Ecto neural progenitor cell (in vitro differentiated cells): ENCODE measurements around the gene PRKCB.
"Not testable (repeated sequence)": the region's sequence is repeated elsewhere in the genome, so short reads cannot be mapped to it uniquely, and the experiment has no call there.

Experiments used
- DNase-seq: peaks from one replicate; pipeline ENCODE4 v3.0.0-alpha.2; 2018; ENCODE audit warnings: low spot score

The PRKCB gene

DNA sequence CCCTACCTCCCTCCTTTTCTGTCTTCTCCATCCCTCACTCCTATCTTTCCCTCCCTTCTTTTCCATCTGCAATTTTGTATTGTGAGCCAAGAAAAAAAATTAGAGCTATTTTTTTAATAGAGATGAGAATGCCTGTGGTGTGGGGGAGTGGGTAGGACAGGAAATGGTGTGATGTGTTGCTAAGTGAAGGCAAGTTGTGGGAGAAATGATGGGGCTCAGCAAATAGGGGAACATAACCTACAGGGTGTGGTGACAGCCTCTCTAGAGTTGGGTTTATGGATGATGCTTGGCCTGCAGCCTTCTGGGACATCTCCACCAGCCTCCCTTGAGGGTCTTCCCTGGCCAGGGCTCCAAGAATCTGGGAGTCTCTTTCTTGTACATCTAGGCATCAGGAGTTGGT lies 257.3 kb downstream of the PRKCB start:
- no peak for DNase-seq

DNA sequence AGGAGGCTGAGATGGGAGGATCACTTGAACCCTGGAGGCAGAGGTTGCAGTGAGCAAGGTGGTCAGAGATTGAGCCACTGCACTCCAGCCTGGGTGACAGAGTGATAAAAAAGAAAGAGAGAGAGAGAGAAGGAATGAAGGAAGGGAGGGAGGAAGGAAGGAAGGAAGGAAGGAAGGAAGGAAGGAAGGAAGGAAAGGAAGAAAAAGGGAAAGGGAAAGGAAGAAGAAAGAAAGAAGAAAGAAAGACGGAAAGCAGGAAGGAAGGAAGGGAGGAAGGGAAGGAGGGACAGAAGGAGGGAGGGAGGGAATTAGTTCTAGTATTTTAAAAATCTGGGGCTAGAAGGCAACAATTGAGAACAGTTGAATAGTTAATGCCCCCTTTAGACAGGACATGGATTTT lies 258.9 kb downstream of the PRKCB start:
- DNase-seq = no peak

DNA sequence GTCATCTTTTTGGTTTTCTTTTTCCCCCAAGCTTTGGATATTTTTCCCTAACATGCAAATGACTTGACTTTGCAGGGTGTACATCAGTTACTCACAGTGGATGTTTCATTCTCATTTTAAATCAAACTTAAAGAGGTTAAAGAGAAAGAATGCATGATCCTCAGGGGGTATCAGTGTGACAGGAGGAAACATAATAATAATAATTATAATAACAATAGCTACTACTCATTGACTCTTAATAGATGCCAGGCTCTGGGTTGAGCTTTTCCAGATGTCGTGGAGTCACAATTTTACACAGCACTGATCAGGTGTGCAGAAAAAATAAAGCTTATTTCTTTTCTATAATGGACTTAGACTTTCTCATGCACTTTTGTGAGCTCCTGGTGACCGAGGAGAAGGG lies 263.1 kb downstream of the PRKCB start:
- no peak for DNase-seq

DNA sequence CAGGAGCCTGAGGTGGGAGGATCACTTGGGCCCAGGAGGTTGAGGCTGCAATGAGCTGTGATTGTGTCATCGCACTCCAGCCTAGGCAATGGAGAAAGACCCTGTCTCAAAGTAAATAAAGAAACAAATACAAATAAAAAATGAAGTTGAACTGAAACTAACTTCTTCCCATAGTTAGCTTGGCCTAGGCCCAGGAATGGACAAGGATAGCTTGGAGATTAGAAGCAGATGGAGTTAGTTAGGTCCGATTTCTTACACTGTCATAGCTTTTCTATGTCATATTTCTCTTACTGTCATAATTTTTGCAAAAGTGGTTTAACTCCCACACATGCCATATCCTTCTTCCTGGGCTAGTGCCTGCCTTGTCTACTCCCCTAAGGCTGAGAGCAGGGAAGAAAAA lies 265.6 kb downstream of the PRKCB start:
- DNase-seq = no peak

- no peak for DNase-seq
Observed at GRCh38 chr16:24102209-24102660, 266.5 kb downstream of the PRKCB start.

GRCh38 chr16:24105471-24105870 lies 269.7 kb downstream of the PRKCB start:
- DNase-seq = not testable (repeated sequence)

GRCh38 chr16:24108090-24108489 lies 272.3 kb downstream of the PRKCB start:
- DNase-seq = not testable (repeated sequence)

GRCh38 chr16:24111724-24112302 lies 276.0 kb downstream of the PRKCB start:
- DNase-seq = no peak

- no peak for DNase-seq
Observed at GRCh38 chr16:24113115-24113745, 277.4 kb downstream of the PRKCB start.

DNA sequence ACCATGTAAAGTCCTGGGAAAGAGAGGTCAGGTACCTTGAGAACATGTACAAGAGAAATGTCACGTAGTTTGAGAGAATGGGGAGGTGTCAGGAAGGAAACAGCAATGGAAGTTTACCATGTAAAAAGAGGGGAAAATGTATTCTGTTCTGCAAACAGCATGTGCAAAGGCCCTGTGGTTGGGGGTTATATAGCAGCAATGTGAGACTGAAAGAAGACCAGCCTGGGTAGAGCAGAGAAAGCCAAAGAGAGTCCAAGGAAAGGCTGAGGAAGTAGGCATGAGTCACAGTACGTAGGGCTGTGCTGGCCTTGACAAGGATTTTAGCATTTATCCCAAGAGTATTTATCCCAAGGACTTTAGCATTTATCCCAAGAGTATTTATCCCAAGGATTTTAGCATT lies 279.1 kb downstream of the PRKCB start:
- no peak for DNase-seq

GRCh38 chr16:24116046-24116776 lies 280.4 kb downstream of the PRKCB start:
- DNase-seq = no peak

GRCh38 chr16:24116989-24117388 lies 281.2 kb downstream of the PRKCB start:
- no peak for DNase-seq

DNA sequence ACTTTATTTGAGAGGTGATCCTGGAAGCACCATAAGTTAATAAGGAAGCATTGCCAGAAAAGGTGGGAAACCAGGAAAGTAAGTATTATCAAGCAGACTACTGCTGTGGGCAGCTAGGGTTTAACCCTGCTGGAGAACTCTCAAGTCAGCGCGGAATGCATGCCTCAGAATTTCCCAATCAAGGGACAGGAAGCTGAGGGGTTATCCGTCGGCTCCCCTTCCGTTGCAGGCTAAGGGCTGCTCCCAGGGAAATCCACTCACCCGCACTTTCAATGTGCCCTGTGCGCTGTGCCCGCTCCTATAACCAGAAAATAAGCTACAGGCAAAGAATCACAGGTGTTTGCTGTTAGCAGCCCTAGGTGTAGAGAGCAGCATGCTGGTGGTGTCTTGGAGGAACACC lies 281.9 kb downstream of the PRKCB start:
- no peak for DNase-seq

- no peak for DNase-seq
Observed at GRCh38 chr16:24118126-24118821, 282.5 kb downstream of the PRKCB start.

GRCh38 chr16:24119807-24120206 lies 284.0 kb downstream of the PRKCB start:
- no peak for DNase-seq

DNA sequence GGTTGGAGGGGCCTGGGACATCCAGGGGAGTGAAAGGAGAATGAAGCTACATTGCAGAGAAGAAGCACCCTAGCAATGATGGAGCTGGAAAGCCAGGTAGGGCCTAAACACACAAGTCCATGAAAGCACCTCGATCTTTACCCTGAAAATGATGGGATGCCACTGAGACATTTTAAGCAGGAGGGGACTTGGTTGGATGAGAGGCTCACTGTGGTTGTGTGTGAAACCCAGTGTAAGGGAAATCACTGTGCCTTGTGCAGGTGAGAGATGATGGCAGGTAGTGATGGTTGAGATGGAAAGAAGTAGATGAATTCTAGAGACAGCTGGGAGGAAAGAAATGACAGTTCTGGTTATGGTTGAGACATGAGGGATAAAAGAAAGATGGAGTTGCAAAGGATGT lies 287.5 kb downstream of the PRKCB start:
- DNase-seq = no peak

GRCh38 chr16:24124291-24124690 lies 288.5 kb downstream of the PRKCB start:
- no peak for DNase-seq

DNA sequence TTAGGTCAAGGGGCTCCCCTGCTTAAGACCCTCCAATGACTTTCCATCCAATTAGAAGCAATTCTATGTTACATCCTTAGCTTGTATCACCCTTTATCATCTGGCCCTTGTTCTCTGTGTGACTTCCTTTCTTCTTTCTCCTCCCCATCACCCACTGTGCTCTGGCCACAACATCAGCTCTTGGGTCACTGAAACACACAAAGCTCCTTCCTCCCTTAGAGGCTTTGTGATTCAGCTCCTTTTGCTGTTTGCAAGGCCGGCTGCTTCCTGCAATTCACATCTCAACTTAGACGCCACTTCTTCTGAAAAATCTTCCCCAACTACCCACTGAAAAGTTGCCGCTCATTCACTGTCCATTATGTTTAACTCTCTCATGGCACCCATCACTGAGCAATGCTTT lies 289.4 kb downstream of the PRKCB start:
- no peak for DNase-seq

DNA sequence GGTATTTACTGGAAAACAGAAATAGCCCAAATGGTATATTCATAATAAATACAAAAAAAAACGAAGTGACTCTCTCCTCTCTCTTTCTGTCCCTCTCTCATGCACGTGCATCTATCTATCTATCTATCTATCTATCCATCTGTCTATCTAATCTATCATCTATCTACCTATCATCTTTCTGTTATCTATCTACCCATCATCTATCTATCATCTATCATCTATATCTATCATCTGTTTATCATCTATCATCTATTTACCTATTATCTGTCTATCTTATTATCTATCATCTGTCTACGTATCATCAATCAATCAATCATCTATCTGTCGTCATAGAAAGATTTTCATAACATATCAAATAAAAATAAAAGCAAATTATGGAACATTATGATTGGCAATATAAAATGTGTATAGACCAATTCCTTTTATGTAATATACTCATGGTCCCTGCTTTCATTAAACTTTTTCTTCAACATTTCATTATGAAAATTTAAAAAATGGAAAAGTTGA lies 293.7 kb downstream of the PRKCB start:
- DNase-seq = no peak

DNA sequence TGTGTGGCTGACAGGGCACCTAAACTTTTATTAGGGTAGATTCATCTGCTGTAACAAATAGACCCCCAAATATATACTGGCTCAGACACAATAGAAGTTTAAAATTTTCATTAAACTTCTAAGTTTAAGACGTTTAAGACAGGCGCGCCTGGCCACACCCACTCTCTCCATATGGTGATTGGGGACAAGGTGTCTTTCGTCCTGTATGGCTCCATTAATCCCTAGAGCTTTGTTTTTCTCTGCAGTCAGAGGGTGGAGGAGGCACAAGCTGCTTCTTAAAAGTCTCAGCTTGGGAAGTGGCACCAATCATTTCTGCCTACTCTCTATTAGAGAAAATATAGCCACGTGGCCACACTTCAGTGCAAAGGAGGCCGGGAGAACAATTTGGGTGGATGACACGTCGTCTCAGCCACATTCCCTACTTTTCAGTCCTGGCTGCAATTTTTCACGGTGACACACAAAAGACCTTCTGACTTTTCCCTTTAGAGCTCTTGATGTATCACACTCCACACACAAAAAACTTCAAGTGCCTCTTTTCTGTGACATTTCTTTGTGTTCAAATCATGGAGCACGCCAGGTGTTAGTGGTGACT lies 294.8 kb downstream of the PRKCB start:
- no peak for DNase-seq

DNA sequence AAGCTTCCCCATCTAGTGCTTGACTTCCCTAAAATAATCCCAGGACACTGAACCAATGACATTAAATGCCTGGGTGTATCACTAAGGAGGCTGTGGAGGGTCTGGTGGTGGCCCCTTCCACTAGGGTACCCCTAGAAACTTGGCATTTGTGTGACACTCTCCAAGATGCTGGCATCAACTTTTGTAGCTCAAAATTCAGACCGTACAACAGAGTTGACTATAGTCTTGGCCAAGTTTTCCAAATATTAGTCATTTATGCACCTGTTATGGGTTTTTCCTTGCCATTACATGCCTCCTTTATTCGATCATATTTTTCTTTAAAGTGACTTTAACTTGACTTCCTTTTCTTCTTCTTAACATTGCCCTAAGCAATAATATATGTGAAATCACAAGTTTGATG lies 295.5 kb downstream of the PRKCB start:
- DNase-seq = no peak
